GM12878 (cell line): ENCODE results near the gene CTIF. TPM values are rescaled to one million over a fixed set of nuclear protein-coding genes. Genes with fewer than 3 reads are reported as not detected.

Experiments used
- HDAC6 ChIP-seq: fragments of 200-600 bp; sonication (generic); IDR thresholded peaks from one replicate; pipeline ENCODE4 v1.8.0; 2017; ENCODE audit warnings: antibody characterized with exemption; ENCODE audit not compliant: unreplicated experiment
- NR2C2 ChIP-seq: IDR thresholded peaks from 2 replicates; pipeline ENCODE4 v1.6.1; 2011; ENCODE audit warnings: borderline replicate concordance, low read depth; ENCODE audit not compliant: control insufficient read depth, insufficient read length
- ZNF622 ChIP-seq: fragments of 450-650 bp; IDR thresholded peaks from 2 replicates; pipeline ENCODE4 v1.6.1; 2017; ENCODE audit warnings: mild to moderate bottlenecking, inconsistent platforms
- ZNF687 ChIP-seq: fragments of 450-650 bp; IDR thresholded peaks from 2 replicates; pipeline ENCODE4 v1.6.1; 2017; ENCODE audit warnings: mild to moderate bottlenecking, moderate library complexity
- ZZZ3 ChIP-seq: IDR thresholded peaks from 2 replicates; pipeline ENCODE4 v1.6.1; 2011; ENCODE audit warnings: low read depth; ENCODE audit not compliant: control insufficient read depth, insufficient read length
- polyA plus RNA-seq, 11 experiments: library from polyadenylated mRNA; depleted of rRNA in 4 of 11; unstranded in 6 of 11; stranded (reverse) in 5 of 11; fragments of >200 nt; fragmentation: Nextera tagmentation in 4 of 11; fragmentation: Illumina TruSeq in 1 of 11; extraction: Ambion mirVana in 4 of 11; extraction: Trizol in 1 of 11; gene quantifications; 1 replicate in 1 of 11; 2 replicates in 10 of 11; pipeline versions ENCODE4 v1.2.1 to v1.2.3, GENCODE V29; 2011 to 2016; ENCODE audit warnings: inconsistent platforms in 2 of 11, missing spikeins in 2 of 11, low read depth in 1 of 11
- total RNA-seq, 4 experiments: library from RNA; depleted of rRNA in 3 of 4; stranded (reverse); fragments of >200 nt in 3 of 4; fragmentation: Illumina TruSeq in 1 of 4; extraction: Trizol in 1 of 4; gene quantifications; 2 replicates each; pipeline versions ENCODE4 v1.2.1 to v1.2.3, GENCODE V29; 2013 to 2021
- TF ChIP-seq, protein P1 (sequence below): fragments of 450-650 bp; formaldehyde crosslinking; IDR thresholded peaks from 2 replicates; pipeline ENCODE4 v1.5.0; 2022; ENCODE audit warnings: mild to moderate bottlenecking, missing genetic modification characterization

CTIF gene
- total and polyA plus RNA-seq, 10 of the 15 experiments (the other 5 are each of a cell fraction or from before 2014, with no cell fraction given) = 0.06 to 11.6 (median 2.5) TPM

DNA sequence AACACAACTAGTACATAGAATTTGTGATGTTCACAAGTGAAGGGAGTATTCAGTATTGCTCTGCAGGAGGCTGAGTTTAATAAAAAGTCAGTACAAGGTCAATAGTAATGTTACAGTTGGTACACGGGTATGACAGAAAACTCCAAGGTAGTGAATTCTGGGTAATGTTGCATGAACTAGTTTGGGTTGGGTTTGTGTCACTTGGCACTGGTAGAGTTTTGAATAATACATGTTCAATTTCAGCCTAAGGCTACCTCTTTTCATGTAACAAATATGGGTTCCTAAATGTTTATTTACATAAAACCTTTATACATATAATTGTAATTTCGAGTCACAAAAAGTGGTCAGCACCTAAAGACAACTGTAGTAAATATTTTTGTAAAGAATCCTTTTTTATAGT lies 19.4 kb downstream of the CTIF start (continued):
- TF ChIP-seq, protein P1, sequence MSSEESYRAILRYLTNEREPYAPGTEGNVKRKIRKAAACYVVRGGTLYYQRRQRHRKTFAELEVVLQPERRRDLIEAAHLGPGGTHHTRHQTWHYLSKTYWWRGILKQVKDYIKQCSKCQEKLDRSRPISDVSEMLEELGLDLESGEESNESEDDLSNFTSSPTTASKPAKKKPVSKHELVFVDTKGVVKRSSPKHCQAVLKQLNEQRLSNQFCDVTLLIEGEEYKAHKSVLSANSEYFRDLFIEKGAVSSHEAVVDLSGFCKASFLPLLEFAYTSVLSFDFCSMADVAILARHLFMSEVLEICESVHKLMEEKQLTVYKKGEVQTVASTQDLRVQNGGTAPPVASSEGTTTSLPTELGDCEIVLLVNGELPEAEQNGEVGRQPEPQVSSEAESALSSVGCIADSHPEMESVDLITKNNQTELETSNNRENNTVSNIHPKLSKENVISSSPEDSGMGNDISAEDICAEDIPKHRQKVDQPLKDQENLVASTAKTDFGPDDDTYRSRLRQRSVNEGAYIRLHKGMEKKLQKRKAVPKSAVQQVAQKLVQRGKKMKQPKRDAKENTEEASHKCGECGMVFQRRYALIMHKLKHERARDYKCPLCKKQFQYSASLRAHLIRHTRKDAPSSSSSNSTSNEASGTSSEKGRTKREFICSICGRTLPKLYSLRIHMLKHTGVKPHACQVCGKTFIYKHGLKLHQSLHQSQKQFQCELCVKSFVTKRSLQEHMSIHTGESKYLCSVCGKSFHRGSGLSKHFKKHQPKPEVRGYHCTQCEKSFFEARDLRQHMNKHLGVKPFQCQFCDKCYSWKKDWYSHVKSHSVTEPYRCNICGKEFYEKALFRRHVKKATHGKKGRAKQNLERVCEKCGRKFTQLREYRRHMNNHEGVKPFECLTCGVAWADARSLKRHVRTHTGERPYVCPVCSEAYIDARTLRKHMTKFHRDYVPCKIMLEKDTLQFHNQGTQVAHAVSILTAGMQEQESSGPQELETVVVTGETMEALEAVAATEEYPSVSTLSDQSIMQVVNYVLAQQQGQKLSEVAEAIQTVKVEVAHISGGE (CRISPR knock-in tag) = no peak
- no peak for TF ChIP-seq ZZZ3
- no peak for TF ChIP-seq NR2C2
- no peak for TF ChIP-seq ZNF687
- TF ChIP-seq HDAC6 = no peak
- no peak for TF ChIP-seq ZNF622
